ENCODE measurements around the gene PRMT6.

DNA sequence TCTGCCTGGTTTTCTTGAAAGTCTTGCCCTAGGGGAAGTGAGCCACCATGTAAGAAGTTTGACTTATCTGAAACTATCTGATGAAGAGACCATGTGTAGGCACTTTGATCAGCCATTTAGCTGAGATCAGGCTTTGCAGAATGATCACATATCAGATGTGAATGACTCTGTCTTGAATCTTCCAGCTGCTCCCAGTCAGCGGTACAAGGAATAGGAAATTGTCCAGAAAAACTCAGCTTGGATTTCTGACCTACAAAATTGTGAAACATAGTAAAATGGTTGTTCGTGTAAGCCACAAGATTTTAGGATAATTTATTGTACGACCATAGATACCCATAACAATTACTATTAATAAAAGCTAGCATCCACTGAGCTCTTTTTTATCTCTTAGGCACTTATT, 42.5 kb downstream of the PRMT6 start:
- no peak for TF ChIP-seq POLR2AphosphoS5 (IDR thresholded peaks at IDR 0.05; ENCODE audit: low read depth)
- TF ChIP-seq, protein P1, sequence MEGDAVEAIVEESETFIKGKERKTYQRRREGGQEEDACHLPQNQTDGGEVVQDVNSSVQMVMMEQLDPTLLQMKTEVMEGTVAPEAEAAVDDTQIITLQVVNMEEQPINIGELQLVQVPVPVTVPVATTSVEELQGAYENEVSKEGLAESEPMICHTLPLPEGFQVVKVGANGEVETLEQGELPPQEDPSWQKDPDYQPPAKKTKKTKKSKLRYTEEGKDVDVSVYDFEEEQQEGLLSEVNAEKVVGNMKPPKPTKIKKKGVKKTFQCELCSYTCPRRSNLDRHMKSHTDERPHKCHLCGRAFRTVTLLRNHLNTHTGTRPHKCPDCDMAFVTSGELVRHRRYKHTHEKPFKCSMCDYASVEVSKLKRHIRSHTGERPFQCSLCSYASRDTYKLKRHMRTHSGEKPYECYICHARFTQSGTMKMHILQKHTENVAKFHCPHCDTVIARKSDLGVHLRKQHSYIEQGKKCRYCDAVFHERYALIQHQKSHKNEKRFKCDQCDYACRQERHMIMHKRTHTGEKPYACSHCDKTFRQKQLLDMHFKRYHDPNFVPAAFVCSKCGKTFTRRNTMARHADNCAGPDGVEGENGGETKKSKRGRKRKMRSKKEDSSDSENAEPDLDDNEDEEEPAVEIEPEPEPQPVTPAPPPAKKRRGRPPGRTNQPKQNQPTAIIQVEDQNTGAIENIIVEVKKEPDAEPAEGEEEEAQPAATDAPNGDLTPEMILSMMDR (IDR thresholded peaks at IDR 0.05; ENCODE audit: insufficient read depth, low read length): no peak
- TF ChIP-seq, protein P2, sequence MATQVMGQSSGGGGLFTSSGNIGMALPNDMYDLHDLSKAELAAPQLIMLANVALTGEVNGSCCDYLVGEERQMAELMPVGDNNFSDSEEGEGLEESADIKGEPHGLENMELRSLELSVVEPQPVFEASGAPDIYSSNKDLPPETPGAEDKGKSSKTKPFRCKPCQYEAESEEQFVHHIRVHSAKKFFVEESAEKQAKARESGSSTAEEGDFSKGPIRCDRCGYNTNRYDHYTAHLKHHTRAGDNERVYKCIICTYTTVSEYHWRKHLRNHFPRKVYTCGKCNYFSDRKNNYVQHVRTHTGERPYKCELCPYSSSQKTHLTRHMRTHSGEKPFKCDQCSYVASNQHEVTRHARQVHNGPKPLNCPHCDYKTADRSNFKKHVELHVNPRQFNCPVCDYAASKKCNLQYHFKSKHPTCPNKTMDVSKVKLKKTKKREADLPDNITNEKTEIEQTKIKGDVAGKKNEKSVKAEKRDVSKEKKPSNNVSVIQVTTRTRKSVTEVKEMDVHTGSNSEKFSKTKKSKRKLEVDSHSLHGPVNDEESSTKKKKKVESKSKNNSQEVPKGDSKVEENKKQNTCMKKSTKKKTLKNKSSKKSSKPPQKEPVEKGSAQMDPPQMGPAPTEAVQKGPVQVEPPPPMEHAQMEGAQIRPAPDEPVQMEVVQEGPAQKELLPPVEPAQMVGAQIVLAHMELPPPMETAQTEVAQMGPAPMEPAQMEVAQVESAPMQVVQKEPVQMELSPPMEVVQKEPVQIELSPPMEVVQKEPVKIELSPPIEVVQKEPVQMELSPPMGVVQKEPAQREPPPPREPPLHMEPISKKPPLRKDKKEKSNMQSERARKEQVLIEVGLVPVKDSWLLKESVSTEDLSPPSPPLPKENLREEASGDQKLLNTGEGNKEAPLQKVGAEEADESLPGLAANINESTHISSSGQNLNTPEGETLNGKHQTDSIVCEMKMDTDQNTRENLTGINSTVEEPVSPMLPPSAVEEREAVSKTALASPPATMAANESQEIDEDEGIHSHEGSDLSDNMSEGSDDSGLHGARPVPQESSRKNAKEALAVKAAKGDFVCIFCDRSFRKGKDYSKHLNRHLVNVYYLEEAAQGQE (IDR thresholded peaks at IDR 0.05; ENCODE audit: insufficient replicate concordance, low read depth): no peak
- no peak for TF ChIP-seq SPI1 (IDR thresholded peaks at IDR 0.05; ENCODE audit: borderline replicate concordance, low read depth)

All from HL-60 (cell line).